IMR-90 (cell line): ENCODE data around the gene COL1A1. TPM values are rescaled to one million over a fixed set of nuclear protein-coding genes. Genes with fewer than 3 reads are reported as not detected.

Source experiments
- ATAC-seq: fragments of 200-7000 bp; cut with Tn5 transposase; 2 replicates; pipeline ENCODE4 v1.9.1; 2020; ENCODE audit warnings: low read depth, mild to moderate bottlenecking, moderate library complexity
- BruUV-seq: library from RNA; stranded (reverse); fragments of 400-500 nt; replicated peaks from 2 replicates; lab custom pipeline; 2021; lab: Mats Ljungman, UMichigan
- CTCF ChIA-PET: fragments of 300-600 bp; formaldehyde crosslinking; extraction: SDS; loops from one replicate; lab custom pipeline; 2021; ENCODE audit warnings: antibody characterized with exemption; lab: Yijun Ruan, JAX
- POLR2A ChIA-PET: fragments of 300-600 bp; sonication (Branson Sonifier 250); formaldehyde crosslinking; loops from one replicate; lab custom pipeline; 2022; ENCODE audit warnings: antibody characterized with exemption; ENCODE audit not compliant: unreplicated experiment; lab: Charles Lee
- DNase-seq: peaks from one replicate; pipeline ENCODE4 v3.0.0; 2013
- H2AFZ ChIP-seq: replicated peaks from 2 replicates; pipeline ENCODE3; 2013; ENCODE audit warnings: low read length, mild to moderate bottlenecking; ENCODE audit not compliant: poor library complexity
- H2AK5ac ChIP-seq: 2 replicates; pipeline ENCODE4 v1.6.1; 2013; ENCODE audit warnings: low read depth, low read length, inconsistent platforms
- H2AK9ac ChIP-seq: replicated peaks from 2 replicates; pipeline ENCODE3; 2013; ENCODE audit warnings: mild to moderate bottlenecking, low read depth, low read length, moderate library complexity; ENCODE audit not compliant: poor library complexity
- H2BK120ac ChIP-seq: 2 replicates; pipeline ENCODE4 v1.6.1; 2013; ENCODE audit warnings: low read depth, low read length, inconsistent platforms
- H2BK15ac ChIP-seq: 3 replicates; pipeline ENCODE4 v1.6.1; 2013; ENCODE audit warnings: low read depth, low read length, inconsistent platforms
- H2BK20ac ChIP-seq: 2 replicates; pipeline ENCODE4 v1.6.1; 2013; ENCODE audit warnings: low read depth, mild to moderate bottlenecking, inconsistent platforms, low read length, moderate library complexity
- H2BK5ac ChIP-seq: 2 replicates; pipeline ENCODE4 v1.6.1; 2013; ENCODE audit warnings: mild to moderate bottlenecking, low read depth, low read length, inconsistent platforms; ENCODE audit not compliant: poor library complexity, severe bottlenecking
- H3K14ac ChIP-seq: replicated peaks from 2 replicates; pipeline ENCODE4 v1.6.1; 2013; ENCODE audit warnings: low read depth, low read length, inconsistent platforms
- H3K18ac ChIP-seq: 2 replicates; pipeline ENCODE4 v1.6.1; 2013; ENCODE audit warnings: low read depth, low read length, control low read depth
- H3K23ac ChIP-seq: 2 replicates; pipeline ENCODE4 v1.6.1; 2013; ENCODE audit warnings: low read depth, low read length, inconsistent platforms
- H3K27ac ChIP-seq: 2 replicates; pipeline ENCODE4 v1.5.1; 2013; ENCODE audit warnings: mild to moderate bottlenecking, control low read depth, low read length; ENCODE audit not compliant: insufficient read depth
- H3K27me3 ChIP-seq: 2 replicates; pipeline ENCODE4 v1.6.1; 2013; ENCODE audit warnings: low read length; ENCODE audit not compliant: control insufficient read depth, insufficient read depth
- H3K36me3 ChIP-seq: 2 replicates; pipeline ENCODE4 v1.6.1; 2013; ENCODE audit warnings: low read length, mixed read lengths; ENCODE audit not compliant: control insufficient read depth, insufficient read depth
- H3K4ac ChIP-seq: 2 replicates; pipeline ENCODE4 v1.6.1; 2013; ENCODE audit warnings: low read depth, low read length, inconsistent platforms
- H3K4me1 ChIP-seq: 2 replicates; pipeline ENCODE4 v1.6.1; 2013; ENCODE audit warnings: low read length, mixed read lengths; ENCODE audit not compliant: control insufficient read depth, insufficient read depth
- H3K4me2 ChIP-seq: 2 replicates; pipeline ENCODE4 v1.6.1; 2013; ENCODE audit warnings: low read depth, mild to moderate bottlenecking, control low read depth, low read length, moderate library complexity
- H3K4me3 ChIP-seq: 2 replicates; pipeline ENCODE4 v1.5.1; 2013; ENCODE audit warnings: low read depth, mild to moderate bottlenecking, control low read depth, low read length, moderate library complexity; ENCODE audit not compliant: insufficient read depth
- H3K56ac ChIP-seq: 2 replicates; pipeline ENCODE4 v1.6.1; 2013; ENCODE audit warnings: low read length, inconsistent platforms; ENCODE audit not compliant: insufficient read depth; ENCODE audit errors: extremely low read depth
- H3K79me1 ChIP-seq, 2 experiments: 2 replicates each; pipeline ENCODE4 v1.6.1; 2013; ENCODE audit warnings: low read length in 2 of 2, inconsistent platforms in 1 of 2, low read depth in 1 of 2
- H3K9ac ChIP-seq: 2 replicates; pipeline ENCODE4 v1.6.1; 2013; ENCODE audit warnings: low read depth, low read length, control low read depth
- H3K9me1 ChIP-seq: 2 replicates; pipeline ENCODE4 v1.6.1; 2013; ENCODE audit warnings: low read length, inconsistent platforms; ENCODE audit not compliant: insufficient read depth
- H3K9me3 ChIP-seq: 2 replicates; pipeline ENCODE4 v1.6.1; 2013; ENCODE audit warnings: low read length; ENCODE audit not compliant: control insufficient read depth, insufficient read depth
- H4K20me1 ChIP-seq: 2 replicates; pipeline ENCODE4 v1.6.1; 2013; ENCODE audit warnings: low read length, inconsistent platforms; ENCODE audit not compliant: insufficient read depth
- H4K5ac ChIP-seq: 2 replicates; pipeline ENCODE4 v1.6.1; 2013; ENCODE audit warnings: mild to moderate bottlenecking, low read depth, low read length, control low read depth
- H4K8ac ChIP-seq, 2 experiments: 2 replicates each; pipeline ENCODE4 v1.6.1; 2013; ENCODE audit warnings: low read depth in 2 of 2, low read length in 2 of 2, control low read depth in 1 of 2, inconsistent platforms in 1 of 2
- H4K91ac ChIP-seq: 2 replicates; pipeline ENCODE4 v1.6.1; 2013; ENCODE audit warnings: low read depth, low read length, inconsistent platforms; ENCODE audit not compliant: insufficient read depth
- BHLHE40 ChIP-seq: fragments of 150-350 bp; IDR thresholded peaks from 2 replicates; pipeline ENCODE4 v1.6.1; 2016; ENCODE audit warnings: mild to moderate bottlenecking, low read depth, low read length
- MAZ ChIP-seq: IDR thresholded peaks from 2 replicates; pipeline ENCODE4 v1.6.1; 2012; ENCODE audit warnings: low read depth, mild to moderate bottlenecking, low read length, improper control_type of control experiment, moderate library complexity, borderline replicate concordance
- MXI1 ChIP-seq: IDR thresholded peaks from 2 replicates; pipeline ENCODE4 v1.6.1; 2012; ENCODE audit warnings: low read depth, mild to moderate bottlenecking, low read length, moderate library complexity, borderline replicate concordance
- POLR2A ChIP-seq: IDR thresholded peaks from 2 replicates; pipeline ENCODE4 v1.6.1; 2012; ENCODE audit warnings: mild to moderate bottlenecking, low read depth, low read length
- RAD21 ChIP-seq: IDR thresholded peaks from 2 replicates; pipeline ENCODE4 v1.6.1; 2012; ENCODE audit warnings: low read length, improper control_type of control experiment
- RFX5 ChIP-seq: IDR thresholded peaks from 2 replicates; pipeline ENCODE4 v1.8.0; 2012; ENCODE audit warnings: low read depth, mild to moderate bottlenecking, low read length, moderate library complexity
- SMC3 ChIP-seq: fragments of 150-350 bp; IDR thresholded peaks from 2 replicates; pipeline ENCODE4 v1.6.1; 2016; ENCODE audit warnings: low read depth, mild to moderate bottlenecking, antibody characterized with exemption, low read length, moderate library complexity
- WGBS, 2 experiments: methylation state at CpG; one replicate each; pipeline versions ENCODE4 v1.1.5 to v1.1.7; 2013; ENCODE audit warnings: missing lambda C conversion rate in 2 of 2; ENCODE audit not compliant: insufficient read length in 1 of 2; ENCODE audit errors: extremely low coverage in 2 of 2; 5-methylcytosine and 5-hydroxymethylcytosine counted together
- dilution Hi-C: fragments of 300-500 bp; cut with HindIII; formaldehyde crosslinking; loops from one replicate; pipeline ENCODE4 v1.14.3; 2018; ENCODE audit warnings: low sequenced_read_pairs; ENCODE audit not compliant: unreplicated experiment
- in situ Hi-C: fragments of 300-500 bp; cut with MboI; formaldehyde crosslinking; loops from 3 replicates; pipeline ENCODE4 v1.14.3; 2019; ENCODE audit warnings: low sequenced_read_pairs, inconsistent platforms, mixed read lengths
- intact Hi-C: fragments of 100-400 bp; cut with micrococcal nuclease; formaldehyde crosslinking; loops from 2 replicates; pipeline ENCODE4 v1.10.0; 2022
- polyA plus RNA-seq, 3 experiments: library from polyadenylated mRNA; depleted of rRNA; stranded (reverse); fragments of >200 nt; gene quantifications; 2 replicates each; pipeline ENCODE4 v1.2.3, GENCODE V29; 2012; ENCODE audit warnings: low replicate concordance in 1 of 3
- total RNA-seq: library from RNA; depleted of rRNA; stranded (reverse); fragments of >200 nt; gene quantifications from 2 replicates; pipeline ENCODE4 v1.2.3, GENCODE V29; 2012
- TF ChIP-seq, protein P1 (sequence below): fragments of 150-350 bp; IDR thresholded peaks from 2 replicates; pipeline ENCODE4 v1.6.1; 2017; ENCODE audit warnings: mild to moderate bottlenecking, antibody characterized with exemption, low read length, low read depth

COL1A1 gene
- total and polyA plus RNA-seq, 2 of the 4 experiments (the other 2 are of a cell fraction) = 2,180 to 4,350 TPM

DNA sequence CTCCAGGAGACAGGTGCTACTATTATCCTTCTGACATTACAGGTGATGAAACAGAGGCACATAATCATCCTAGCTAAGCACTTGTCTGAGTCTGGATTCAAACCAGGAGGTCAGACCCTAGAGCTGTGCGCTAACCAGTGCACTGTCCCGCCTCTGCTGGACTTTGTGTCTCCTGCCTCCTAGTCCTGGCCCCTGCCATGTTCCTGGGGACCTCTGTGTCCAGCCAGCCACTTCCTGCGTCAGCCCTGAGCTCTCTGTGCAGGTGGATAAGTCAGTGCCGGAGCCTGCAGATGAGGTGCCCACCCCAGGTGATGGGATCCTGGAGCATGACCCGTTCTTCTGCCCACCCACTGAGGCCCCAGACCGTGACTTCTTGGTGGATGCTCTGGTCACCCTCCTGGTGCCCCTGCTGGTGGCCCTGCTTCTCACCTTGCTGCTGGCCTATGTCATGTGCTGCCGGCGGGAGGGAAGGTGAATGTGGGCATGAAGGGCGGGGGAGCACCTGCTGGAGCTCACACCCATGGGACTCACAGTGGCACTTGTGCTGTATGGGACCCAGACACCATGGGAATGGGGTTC is 31.5 kb downstream of the COL1A1 start:
- H3K9me3 ChIP-seq = no peaks in the 10 kb centered on the region
- no peak overlapping the region for H4K5ac ChIP-seq
- dilution Hi-C loops = no loop called here
- TF ChIP-seq MXI1 (no peak), SMC3 (no peak), MAZ (no peak), POLR2A (no peak), RAD21 (no peak), RFX5 (no peak), BHLHE40 (no peak)
- TF ChIP-seq, protein P1, sequence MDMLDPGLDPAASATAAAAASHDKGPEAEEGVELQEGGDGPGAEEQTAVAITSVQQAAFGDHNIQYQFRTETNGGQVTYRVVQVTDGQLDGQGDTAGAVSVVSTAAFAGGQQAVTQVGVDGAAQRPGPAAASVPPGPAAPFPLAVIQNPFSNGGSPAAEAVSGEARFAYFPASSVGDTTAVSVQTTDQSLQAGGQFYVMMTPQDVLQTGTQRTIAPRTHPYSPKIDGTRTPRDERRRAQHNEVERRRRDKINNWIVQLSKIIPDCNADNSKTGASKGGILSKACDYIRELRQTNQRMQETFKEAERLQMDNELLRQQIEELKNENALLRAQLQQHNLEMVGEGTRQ = no peak
- peak overlapping the region in 1 of 2 experiments; percentile 61; a peak in 1 of 4 replicates for H4K8ac ChIP-seq
- H4K20me1 ChIP-seq = no peaks in the 10 kb centered on the region
- H3K9me1 ChIP-seq = peaks cover 9% of the 10 kb centered on the region; the same call in 1 of the 2 replicates
- H2AK5ac ChIP-seq = peak overlapping the region; percentile 87
- peak overlapping the region; percentile 64 for H4K91ac ChIP-seq
- no peaks in the 10 kb centered on the region for H3K27me3 ChIP-seq
- no peak overlapping the region for H3K23ac ChIP-seq
- H2AFZ ChIP-seq = no peak overlapping the region
- in situ Hi-C loops = loop anchor here (10.0 kb wide), 1 partner anchor 115 kb away; no protein-coding TSS in a partner anchor
- WGBS, 2 experiments = 93% methylated on average over 4 of the region's 9 CpGs; no CpG with 5 or more reads in 1 of the 2 experiments
- H3K14ac ChIP-seq = no peak overlapping the region
- peak overlapping the region; percentile 82; the same call in 1 of the 2 replicates for H2BK20ac ChIP-seq
- POLR2A ChIA-PET = interaction anchor here (1.2 kb wide), 1 partner anchor 107 kb away, joined by 5 read pairs; no protein-coding TSS in a partner anchor
- H3K9ac ChIP-seq = no peak overlapping the region
- H3K56ac ChIP-seq = no peak overlapping the region
- H3K4me2 ChIP-seq = no peak overlapping the region
- CTCF ChIA-PET = interaction anchor here (0.6 to 3.0 kb wide), 20 partner anchors 8 to 192 kb away, joined by 3 to 54 read pairs (median 4); partner anchors contain the start of gene TMEM92
- H3K36me3 ChIP-seq = no peaks in the 10 kb centered on the region
- H2BK5ac ChIP-seq = no peak overlapping the region
- H2BK120ac ChIP-seq = 0 out of 2 replicates have a peak overlapping the region, but pooled peaks have one; percentile 78
- peak overlapping the region; percentile 55 for H2AK9ac ChIP-seq
- DNase-seq (no peak), ATAC-seq (no peak)
- peaks cover 3 to 10% of the 10 kb centered on the region in 2 experiments; a peak in 2 of 4 replicates for H3K79me1 ChIP-seq
- peak overlapping the region; percentile 73 for H3K4ac ChIP-seq
- no peak overlapping the region; the same call in 1 of the 2 replicates for H3K27ac ChIP-seq
- H3K18ac ChIP-seq = no peak overlapping the region
- no peak overlapping the region for H3K4me3 ChIP-seq
- no TSS peak for BruUV-seq
- H2BK15ac ChIP-seq = peak overlapping the region; percentile 75; the same call in 1 of the 3 replicates
- peaks cover 8% of the 10 kb centered on the region for H3K4me1 ChIP-seq
- intact Hi-C loops = loop anchor here (1.0 kb wide), 3 partner anchors 30 to 127 kb away; no protein-coding TSS in a partner anchor
